Activated T-cell treated with anti-CD3 and anti-CD28 coated beads for 4 hours (primary cell): ENCODE results near the gene CRTC1.
"Not testable (repeated sequence)": the region's sequence is repeated elsewhere in the genome, so short reads cannot be mapped to it uniquely, and the experiment has no call there.

Experiments
- DNase-seq: peaks from one replicate; pipeline ENCODE4 v3.0.0-alpha.2; 2020

CRTC1 gene

DNA sequence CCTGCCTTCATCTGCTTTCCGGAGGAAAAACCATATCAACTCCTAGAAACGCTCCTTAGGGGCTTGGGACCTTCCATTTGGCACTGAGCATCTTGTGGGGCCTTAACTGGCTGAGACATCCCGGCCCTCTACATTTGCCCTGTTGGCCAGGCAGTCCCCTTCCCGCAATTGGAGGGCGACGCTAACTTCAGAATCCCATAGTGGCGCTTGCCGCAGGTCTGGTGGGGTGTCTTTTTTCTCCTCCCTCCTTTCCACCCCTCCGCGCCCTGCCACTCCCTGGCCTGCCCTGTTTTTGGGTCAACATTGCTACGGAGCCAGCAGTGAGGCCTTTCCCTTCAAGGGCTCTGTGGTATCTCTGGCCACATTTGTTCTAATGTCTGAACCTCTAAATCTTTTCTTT lies 13.6 kb upstream of the CRTC1 start:
- DNase-seq, result no peak

DNA sequence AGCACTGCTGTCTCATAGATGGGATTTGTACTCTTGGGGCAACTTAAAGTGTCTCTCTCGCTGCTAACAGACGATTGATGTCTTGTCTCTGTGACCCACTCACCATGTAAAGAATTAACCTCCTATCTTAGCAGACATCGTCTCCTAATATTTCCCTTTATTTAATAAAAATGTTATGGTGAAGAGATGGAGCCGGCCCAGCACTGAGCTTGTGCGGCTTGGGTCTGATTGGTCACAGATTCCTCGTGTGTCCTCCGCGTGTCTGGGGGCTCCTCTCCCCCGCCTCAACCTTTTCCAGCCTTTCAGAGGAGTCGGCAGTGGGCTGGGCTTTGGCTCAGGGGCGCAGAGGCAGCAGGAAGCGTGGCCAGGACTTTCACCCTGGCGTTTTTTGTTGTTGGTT lies 13.2 kb upstream of the CRTC1 start:
- no peak for DNase-seq

DNA sequence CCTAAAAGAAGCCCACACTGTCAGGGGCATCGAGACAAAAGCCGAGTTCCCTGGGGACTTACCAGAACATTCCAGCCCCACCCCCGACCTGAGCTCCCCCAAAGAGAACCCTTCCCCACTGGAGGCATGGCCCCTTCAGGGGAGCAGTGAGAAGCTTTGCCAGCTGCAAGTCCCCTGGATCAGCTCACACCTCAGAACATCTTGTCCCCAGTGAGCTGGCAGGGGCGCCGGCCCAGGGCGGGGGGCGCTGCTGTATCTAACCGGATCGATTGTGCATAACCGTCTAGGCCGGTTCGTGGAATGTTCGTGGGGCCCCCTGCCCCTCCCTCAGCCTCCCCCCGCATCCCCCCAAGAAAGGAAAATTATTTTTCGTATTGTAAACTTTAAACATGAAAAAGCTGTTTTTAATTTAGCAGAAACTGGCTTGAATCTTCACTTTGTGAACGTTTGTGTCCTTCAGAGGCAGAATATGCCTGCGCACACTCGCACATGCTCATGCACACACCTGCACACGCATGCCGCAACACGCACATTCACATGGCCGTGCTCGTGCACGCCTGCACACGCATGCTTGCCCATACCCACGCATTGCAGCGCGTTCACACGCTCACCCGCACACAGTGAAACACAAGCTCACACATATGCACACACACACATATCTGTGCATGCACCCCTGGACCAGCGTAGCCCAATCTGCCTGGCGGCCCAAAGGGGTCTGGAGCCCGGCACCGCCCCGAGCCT lies 12.0 kb upstream of the CRTC1 start:
- DNase-seq, result no peak

DNA sequence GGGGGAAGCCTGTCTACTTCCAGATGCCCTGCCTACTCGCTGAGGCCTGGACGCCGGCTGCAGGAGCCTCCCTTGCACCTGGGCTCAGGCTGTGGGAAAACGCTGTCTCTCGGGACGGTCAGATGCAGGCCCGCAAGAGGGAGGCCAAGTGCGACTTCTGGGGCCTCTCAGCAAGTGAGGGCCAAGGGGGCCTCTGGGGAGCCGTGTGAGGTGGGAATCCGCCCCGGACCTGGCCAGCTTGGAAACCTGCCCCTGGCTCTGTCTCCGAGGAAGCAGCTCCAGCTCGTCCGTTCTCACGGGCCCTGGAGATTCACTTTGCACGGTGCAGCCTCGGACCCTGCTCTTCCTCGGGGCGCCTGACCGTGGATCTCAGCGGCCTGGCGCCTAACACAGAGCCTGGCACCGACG lies 11.4 kb upstream of the CRTC1 start:
- no peak for DNase-seq

DNA sequence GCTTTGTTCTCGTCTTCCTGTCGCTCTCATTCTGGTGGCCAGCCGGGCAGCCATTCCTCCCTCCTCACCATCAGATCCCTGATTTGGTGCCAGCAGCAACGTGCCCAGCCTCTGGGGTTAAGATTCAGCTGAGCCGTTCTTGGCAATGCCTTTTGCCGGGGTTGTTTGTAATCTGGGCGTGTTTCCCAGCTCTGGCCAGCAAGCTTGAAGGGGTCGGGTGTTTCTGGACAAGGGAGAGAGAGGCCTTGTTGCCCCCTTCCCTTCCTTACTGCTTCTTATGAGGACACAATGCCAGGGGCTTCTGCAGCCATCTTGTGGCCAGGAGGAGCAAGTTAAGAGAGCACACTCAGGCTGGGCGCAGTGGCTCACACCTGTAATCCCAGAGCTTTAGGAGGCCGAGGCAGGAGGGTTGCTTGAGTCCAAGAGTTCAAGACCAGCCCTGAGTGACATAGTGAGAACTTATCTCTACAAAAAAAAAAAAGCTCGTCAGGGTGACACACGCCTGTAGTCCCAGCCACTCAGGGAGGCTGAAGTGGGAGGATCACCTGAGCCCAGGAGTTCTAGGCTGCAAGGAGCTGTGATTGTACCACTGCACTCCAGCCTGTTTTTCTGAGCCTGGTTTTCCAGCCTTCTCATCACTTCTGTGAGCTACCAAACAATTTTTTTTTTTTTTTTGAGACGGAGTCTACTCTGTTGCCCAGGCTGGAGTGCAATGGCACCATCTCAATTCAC lies 10.7 kb upstream of the CRTC1 start:
- DNase-seq, result no peak

DNA sequence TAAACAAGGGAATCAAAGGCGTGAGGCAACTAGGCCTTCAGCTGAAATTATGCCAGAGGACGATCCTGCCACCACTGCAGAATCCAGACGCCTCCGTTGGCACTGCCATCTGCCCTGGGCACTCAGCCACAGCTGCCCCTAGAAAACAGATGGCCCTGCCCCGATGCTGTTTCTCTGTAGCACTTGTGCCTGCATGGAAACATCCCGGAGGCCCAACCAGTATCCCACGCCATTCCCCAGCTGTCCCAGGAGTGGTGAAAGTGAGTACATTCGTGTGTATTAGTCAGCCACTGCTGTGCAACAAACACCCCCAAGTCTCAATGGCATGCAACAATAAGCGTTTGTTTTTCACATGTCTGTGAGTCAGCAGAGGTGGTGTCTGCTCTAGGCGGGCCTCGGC lies 8.9 kb upstream of the CRTC1 start:
- no peak for DNase-seq

DNA sequence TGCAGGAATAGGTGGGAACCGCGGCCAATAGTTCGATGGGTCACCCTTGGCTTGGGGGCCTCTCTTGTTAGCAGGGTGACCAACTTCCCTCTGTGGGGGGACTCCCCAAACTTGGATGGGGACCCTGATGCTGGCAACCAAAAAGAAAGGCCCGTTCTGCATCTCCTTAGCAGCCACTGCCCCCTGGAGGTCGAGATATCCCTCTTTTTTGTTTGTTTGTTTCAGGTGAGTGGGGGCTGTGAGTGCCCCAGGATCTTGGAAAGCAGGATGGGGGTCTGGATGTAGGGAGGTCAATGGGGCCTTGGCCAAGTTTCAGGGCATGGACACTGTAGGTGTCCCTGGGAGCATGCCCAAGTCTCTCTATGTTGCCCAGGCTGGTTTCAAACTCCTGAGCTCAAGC lies 7.7 kb upstream of the CRTC1 start:
- no peak for DNase-seq

DNA sequence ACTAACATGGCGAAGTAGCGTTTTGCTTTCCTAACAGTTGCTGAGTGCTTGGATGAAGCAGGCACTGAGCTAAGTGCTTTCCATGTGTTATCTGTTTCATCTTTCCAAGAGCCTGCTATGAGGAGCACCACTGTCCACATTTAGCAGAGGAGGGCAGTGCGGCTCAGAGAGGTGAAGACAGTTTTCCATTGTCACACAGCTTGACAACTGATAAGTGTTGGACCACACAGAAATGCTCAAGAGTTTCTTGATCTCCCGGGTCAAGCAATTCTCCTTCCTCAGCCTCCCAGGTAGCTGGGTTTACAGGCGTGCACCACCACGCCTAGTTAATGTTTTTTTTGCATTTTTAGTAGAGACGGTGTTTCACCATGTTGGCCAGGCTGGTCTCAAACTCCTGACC lies 6.8 kb upstream of the CRTC1 start:
- no peak for DNase-seq

DNA sequence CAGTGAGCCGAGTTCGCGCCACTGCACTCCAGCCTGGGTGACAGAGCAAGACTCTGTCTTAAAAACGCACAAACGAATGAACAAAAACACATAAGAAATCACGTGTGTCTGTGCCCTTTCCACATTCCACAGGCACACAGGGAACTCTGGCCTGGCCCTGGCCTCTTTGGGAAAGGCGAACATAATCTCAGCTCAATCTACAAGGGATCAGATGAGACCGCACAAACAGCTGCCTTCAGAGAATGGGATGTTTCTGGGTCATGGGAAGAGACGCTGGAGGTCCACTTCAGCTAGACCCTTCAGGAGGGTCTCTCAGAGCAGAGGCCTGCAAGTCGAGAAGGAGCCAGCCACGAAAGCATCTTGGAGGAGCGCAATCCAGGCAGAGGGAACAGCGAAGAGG lies 6.3 kb upstream of the CRTC1 start:
- no peak for DNase-seq

DNA sequence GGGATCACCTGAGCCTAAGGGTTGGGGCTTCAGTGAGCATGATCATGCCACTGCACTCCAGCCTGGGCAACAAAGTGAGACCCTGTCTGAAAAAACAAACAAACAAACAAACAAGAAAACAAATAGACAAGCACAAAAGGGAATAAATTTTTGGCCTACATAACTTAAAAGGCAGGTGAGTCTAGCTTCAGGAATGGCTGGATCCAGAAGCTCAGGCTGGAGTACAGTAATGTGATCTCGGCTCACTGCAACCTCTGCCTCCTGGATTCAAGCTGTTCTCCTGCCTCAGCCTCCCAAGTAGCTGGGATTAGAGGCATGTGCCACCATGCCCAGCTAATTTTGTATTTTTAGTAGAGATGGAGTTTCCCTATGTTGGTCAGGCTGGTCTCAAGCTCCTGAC lies 3.3 kb upstream of the CRTC1 start:
- not testable (repeated sequence) for DNase-seq

DNA sequence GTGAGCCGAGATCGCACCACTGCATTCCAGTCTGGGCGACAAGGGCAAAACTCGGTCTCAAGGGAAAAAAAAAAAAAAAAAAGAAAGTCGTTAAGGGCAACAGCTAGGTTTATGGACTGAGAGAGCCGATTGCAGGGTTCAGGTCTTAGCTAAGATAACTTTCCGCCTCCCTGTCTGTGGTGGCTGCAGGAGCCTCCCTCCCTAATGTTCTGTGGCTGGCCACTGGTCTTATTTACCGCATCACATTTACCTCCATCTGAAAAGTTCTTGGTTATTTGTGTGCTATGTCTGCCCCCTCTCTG lies 722 bp upstream of the CRTC1 start:
- DNase-seq, result no peak

DNA sequence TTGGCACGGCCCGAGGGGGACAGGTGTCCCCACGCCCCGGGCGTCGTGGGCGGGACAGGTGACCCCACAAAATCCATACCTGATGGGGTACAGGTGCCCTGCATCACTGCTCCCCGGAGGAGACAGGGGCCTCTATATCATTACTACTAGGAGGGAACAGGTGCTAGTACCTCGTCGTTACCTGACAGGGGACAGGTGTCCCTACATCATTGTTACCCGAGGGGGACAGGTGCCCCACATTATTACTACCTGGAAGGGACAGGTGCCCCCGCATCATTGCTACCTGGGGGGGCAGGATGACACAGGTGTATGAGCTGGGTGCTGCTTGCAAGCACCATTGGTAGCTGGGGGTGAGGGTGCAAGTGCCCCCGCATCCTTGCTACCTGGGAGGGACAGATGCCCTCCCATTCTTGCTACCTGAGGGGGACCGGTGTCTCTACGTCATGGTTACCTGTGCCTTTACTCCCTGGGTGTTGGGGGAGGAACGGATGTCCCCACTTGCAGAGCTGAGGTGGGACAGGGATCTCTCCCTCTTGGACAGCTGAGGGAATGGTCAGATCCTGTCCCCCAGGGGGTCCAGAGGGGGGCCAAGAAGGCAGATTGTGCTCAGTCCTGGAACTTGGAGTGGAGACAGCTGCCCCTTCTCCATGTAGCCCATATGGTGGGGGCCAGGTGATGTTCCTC lies 620 bp downstream of the CRTC1 start:
- no peak for DNase-seq

DNA sequence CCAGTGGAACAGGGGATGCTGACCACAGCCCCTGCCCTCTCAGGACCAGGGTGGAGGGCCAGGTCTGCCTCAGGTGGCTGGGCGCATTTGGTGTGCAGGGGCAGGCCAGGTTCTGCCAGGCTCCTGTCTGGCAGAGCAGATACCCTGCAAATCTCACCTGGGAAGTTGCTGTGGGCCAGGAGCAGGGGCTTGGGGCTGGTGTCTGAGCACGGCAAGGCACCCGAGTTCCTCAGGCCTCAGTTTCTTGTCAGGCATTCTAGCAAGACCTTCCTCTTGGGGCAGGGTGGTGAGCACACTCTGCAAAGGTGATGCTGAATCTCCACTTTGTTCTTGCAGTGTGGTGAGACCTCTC lies 1.1 kb downstream of the CRTC1 start:
- DNase-seq, result no peak

DNA sequence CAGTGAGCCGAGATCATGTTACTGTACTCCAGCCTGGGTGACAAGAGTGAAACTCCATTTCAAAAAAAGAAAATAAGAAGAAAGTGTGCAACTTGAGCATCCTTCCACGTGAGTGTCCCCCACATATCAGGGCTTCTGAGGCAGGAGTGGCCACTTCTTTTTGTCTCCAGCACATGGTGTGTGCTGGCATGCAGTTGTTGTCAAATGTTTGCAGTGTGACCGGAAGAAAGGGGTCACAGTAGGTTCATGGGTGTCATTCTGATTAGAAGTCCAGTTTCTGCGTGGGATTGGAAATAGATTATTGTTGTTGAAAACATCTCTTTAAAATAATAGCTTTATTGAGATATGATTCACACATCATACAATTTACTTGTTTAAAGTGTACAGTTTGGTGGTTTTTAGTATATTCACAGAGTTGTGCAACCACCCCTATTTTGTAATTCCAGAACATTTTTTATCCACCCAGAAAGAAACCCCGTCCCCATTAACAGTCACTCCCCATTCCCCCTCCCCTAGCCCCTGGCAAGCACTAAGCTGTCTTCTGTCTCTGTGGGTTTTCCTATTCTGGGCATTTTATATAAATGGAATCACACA lies 2.2 kb downstream of the CRTC1 start:
- no peak for DNase-seq

DNA sequence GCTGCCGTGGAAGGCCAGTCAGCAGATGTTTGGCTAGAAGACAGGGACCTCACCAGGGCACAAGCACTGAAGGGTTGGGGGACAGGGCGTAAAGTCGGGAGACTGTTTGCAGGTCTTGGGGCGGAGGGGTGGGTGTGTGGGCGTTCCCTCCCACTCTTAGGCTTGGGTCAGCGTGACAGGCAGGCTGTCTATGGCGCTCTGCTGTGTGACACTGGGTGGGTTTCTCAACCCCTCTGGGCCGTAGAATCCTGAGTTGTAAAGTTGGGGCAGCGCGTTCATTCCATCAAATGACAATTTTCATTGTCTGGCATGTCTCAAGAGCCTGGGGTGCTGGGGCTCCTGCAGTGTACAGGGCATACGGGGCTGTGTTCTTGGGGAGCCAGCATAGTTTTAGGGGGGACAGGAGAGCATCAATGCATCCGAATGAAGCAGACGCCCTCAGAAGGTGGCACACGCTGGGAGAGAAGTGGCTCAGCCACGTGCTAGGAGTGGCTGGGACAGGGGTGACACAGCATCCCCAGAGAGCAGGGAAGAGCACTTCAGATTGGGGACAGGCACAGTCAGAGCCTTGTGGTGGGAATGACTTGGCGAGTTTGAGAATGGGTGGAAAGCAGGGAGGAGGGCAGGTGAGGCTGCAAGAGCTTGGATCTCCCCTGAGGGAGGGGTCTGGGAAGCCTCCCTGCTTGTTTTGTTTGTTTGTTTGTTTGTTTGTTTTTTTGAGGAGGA lies 4.4 kb downstream of the CRTC1 start:
- DNase-seq, result no peak

DNA sequence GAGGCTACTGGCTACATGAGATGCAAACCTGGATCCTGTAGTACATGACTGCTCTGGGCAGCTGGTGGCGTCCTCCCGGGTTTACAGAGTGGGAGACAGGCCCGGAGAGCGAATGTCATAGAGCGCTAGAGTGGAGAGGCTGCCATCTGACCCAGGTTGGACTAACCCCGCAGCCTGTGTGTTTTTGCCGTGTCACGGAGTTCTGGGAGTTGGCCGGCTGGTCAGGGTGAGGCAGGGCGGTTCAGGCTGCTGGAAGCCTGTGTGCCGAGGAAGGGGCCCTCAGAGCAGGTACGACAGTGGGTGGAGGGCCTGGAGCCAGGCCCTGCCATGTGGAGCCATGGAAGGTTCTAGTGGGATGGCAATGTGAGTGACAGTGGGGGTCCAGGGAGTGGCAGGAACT lies 12.5 kb downstream of the CRTC1 start:
- DNase-seq, result no peak

DNA sequence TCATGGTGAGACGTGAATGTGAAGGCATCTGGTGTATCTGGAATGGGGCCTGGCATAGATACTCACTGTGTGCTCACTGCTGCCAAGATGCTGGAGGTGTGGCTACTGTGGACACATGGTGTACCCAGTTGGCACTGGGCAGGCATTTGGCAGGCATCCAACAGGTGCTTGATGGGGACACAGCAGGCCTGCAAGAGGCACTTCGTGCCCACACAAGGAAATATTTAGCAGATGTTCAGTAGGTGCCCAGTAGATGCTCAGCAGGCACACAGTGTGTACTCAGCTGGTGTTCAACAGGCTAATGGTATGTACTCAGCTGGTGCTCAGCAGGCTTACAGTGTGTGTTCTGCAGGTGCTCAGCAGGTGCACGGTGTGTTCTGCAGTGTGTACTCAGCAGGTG lies 14.2 kb downstream of the CRTC1 start:
- no peak for DNase-seq

DNA sequence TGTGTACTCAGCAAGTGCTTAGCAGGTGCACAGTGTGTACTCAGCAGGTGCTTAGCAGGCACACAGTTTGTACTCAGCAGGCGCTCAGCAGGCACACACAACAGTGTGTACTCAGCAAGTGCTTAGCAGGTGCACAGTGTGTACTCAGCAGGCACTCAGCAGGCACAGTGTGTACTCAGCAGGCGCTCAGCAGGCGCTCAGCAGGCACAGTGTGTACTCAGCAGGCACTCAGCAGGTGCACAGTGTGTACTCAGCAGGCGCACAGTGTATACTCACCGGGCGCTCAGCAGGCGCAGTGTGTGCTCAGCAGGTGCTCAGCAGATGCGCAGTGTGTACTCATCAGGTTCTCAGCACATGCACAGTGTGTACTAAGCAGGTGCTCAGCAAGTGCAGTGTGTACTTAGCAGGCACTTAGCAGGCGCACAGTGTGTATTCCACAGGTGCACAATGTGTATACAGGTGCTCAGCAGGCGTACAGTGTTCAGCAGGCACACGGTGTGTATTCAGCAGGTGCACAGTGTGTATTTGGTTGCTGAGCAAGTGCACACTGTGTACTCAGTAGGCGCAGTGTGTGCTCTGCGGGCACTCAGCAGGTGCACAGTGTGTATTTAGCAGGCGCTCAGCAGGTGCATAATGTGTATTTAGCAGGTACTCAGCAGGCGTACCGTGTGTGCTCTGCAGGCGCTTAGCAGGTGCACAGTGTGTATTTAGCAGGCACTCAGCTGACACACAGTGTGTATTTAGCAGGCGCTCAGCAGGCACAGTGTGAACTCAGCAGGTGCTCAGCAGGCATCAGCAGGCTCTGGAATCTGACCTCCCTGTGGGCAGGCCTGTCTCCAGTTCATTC lies 15.1 kb downstream of the CRTC1 start:
- DNase-seq, result no peak

DNA sequence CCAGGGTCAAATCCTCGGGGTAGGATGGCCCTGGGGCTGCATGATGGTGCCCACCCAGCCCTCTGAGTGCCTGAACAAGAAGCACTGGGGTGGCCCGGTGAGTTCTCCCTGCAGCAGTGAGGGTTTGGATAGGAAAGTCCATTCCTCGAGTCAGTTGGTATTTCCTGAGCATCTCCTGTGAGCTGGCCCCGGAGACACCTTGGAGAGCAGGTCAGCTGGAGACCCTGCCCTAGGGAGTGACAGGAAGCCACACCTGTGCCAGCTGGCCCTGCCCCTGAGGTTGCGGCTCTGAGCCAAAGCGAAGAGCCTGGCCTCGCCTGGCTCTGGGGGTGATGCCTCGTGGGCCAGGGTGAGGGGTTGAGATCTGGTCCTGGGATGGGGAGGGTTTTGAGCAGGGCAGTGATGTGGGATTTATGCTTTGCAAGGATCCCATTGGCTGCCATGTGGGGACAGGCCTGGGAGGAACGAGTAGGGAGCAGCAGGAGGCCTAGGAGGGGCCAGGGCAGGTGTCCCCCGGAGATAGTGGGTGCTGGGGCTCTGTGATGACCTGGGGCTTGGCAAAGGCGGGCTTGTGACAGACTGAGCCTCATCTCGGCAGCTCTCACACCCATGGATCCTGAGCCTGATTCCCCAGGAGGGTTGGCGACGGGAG lies 16.0 kb downstream of the CRTC1 start:
- DNase-seq, result no peak

DNA sequence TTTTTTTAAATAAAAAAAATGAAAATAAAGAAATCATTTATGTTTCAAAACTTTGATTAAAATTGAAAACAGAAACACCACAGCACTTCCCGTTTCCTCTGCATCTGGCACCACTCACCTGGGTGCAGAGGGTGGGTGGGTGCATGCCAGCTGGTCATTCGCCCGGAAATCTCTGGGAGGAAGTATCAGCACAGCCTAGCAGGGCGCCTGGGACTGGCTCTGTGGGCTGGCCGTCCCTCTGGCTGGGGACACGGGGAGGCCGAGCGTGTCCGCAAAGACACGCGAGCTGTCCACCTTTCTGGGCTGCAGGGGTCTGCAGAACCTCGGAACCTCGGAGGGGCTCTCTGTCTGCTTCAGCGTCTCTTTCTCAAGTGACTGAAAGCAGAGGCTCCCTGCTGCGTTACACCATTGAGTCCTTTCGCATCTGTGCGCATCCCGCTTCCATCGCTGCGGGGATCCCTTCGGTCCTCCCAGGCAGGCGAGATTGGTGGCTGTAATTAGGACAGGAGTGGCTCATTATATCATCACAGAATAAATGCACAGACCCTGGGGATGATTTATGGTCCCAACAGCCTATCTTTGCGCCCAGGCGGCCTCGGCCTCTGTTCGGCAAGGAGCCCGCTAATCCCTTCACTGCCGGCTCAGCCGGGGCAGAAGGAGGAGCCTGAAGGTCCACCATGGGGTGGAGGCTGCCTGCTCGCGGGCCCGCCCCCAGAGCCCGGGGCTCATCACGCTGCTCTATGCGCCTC lies 17.2 kb downstream of the CRTC1 start:
- DNase-seq, result peak; percentile 54

DNA sequence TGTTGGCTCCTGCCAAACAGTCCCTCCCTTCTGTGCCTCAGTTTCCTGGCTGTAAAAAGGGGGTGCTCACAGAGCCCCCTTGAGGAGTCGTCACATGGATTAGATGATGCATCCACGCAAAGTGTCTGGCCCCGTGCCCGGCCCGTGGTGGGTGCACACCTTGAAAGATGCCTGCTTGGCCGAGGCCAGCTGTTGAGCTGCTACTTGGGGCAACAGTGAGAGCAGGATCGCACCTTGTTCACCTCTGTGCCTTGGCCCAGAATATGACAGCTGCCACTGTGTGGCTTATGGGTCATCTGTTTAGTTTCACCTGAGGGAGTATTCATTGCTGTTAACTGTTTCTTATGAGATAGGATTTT lies 17.7 kb downstream of the CRTC1 start:
- no peak for DNase-seq
